ENCODE measurements around the gene HOXD1.

The HOXD1 gene

GRCh38 chr2:176159663-176160250 lies 28.7 kb upstream of the HOXD1 start:
- Mint-ChIP-seq H3K27ac (no peak overlapping the region), H3K4me1 (peaks cover 12% of the 10 kb centered on the region), H3K4me3 (no peak overlapping the region), H3K9me3 (peaks cover 7% of the 10 kb centered on the region), H3K36me3 (ENCODE audit: low read depth) (no peaks in the 10 kb centered on the region), H3K27me3 (peaks cover 86% of the 10 kb centered on the region)
- DNase-seq (no peak), ATAC-seq (no peak)

DNA sequence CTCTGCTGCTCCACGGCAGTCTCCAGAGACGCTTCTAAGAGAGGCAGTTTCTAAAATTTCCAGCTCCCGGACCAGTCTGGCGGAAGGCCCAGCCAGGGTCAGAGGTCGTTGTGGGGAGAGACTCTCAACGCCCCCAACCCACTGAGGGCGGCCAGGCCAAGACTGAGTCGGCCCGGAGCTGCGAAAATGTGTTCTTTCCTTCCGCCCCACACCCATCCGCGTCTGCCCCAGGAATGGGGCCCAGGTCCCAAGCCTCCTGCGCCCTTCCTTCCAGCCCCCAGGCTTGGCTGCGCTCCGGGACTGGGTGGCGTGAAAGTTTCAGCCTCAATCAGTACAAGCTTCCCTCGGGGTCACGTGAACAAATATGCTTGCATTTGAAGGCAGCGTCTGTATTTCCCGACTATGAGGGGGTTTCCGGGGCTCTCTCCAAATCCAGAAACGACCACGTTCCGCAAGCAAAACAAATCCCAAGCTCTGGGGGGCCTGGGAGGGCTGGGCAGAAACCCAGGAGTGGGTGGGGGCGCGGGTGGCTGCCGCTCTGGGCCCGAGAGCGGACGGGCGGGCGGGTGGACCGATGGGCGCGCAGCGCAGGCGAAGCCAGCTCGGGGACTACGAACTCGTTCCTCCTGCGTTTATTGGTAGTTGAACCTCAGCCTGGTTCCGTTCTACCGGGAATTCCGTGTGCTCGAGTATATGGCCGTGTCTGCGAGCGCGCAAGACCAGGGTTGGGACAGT lies 28.1 kb upstream of the HOXD1 start:
- no peak overlapping the region for H3K27ac Mint-ChIP-seq
- ATAC-seq (no peak), DNase-seq (no peak)
- H3K36me3 Mint-ChIP-seq (ENCODE audit: low read depth), result no peaks in the 10 kb centered on the region
- peaks cover 12% of the 10 kb centered on the region for H3K4me1 Mint-ChIP-seq
- H3K4me3 Mint-ChIP-seq, result no peak overlapping the region
- H3K9me3 Mint-ChIP-seq, result peaks cover 7% of the 10 kb centered on the region
- H3K27me3 Mint-ChIP-seq, result peaks cover 88% of the 10 kb centered on the region

DNA sequence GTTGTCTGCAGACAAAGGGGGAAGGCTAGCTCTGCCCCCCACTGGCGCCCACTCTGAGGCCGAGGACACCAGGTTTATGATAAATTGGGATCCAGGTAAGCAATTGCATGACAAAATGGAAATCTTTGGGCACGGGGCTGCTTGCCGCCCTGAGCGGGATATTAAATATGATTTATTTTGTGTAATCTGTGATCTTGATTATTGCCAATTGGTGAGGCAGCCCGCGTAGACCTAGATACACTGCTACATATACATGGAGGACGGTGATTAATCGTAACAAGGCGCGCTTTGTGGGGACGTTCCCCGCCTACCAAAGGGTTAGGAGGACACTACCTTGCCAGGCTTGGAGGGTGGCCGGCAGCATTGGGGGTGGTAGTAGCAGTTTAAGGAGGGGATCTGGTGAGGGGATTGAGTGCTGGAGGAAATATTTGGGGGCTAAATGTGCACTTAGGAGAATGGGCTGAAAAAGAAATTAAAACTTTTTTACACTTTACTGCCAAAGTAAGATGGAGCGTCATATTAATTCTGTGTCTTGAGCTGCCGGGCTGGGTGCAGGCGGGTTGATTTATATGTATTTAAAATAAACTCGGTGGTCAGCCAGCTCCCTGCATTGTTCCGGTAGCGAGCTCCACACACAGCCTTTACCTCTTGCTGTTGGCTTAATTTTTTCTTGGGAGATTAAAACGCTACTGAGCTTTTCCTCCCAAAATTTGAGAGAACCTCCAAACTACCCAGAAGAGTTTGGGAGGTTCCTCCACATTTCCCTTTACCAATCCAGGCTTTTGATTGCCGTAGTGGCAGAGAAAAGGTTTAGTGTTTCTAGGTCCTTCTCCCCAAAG lies 27.3 kb upstream of the HOXD1 start:
- Mint-ChIP-seq H3K27ac (no peak overlapping the region), H3K4me3 (no peak overlapping the region), H3K36me3 (ENCODE audit: low read depth) (no peaks in the 10 kb centered on the region), H3K27me3 (peaks cover 88% of the 10 kb centered on the region), H3K9me3 (peaks cover 7% of the 10 kb centered on the region), H3K4me1 (peaks cover 12% of the 10 kb centered on the region)
- no peak for DNase-seq
- no peak for ATAC-seq

GRCh38 chr2:176161825-176162626 lies 26.4 kb upstream of the HOXD1 start:
- DNase-seq, result no peak

GRCh38 chr2:176162911-176163671 lies 25.4 kb upstream of the HOXD1 start:
- no peak overlapping the region for H3K4me3 Mint-ChIP-seq
- peaks cover 6% of the 10 kb centered on the region for H3K4me1 Mint-ChIP-seq
- no peak for ATAC-seq
- H3K27ac Mint-ChIP-seq, result no peak overlapping the region
- peaks cover 91% of the 10 kb centered on the region for H3K27me3 Mint-ChIP-seq
- no peak for DNase-seq
- no peaks in the 10 kb centered on the region for H3K36me3 Mint-ChIP-seq (ENCODE audit: low read depth)
- H3K9me3 Mint-ChIP-seq, result peaks cover 7% of the 10 kb centered on the region

More at GRCh38 chr2:176161825-176162626, 26.4 kb upstream of the HOXD1 start:
- Mint-ChIP-seq H3K27ac (no peak overlapping the region), H3K9me3 (peaks cover 7% of the 10 kb centered on the region), H3K27me3 (peaks cover 88% of the 10 kb centered on the region), H3K4me1 (peaks cover 12% of the 10 kb centered on the region), H3K4me3 (no peak overlapping the region), H3K36me3 (ENCODE audit: low read depth) (no peaks in the 10 kb centered on the region)
- ATAC-seq, result no peak

GRCh38 chr2:176163672-176164056 lies 24.8 kb upstream of the HOXD1 start:
- H3K9me3 Mint-ChIP-seq, result peaks cover 7% of the 10 kb centered on the region
- H3K27me3 Mint-ChIP-seq, result peaks cover 87% of the 10 kb centered on the region
- no peak overlapping the region for H3K27ac Mint-ChIP-seq
- no peak for DNase-seq
- H3K36me3 Mint-ChIP-seq (ENCODE audit: low read depth), result no peaks in the 10 kb centered on the region
- H3K4me1 Mint-ChIP-seq, result peaks cover 2% of the 10 kb centered on the region
- ATAC-seq, result no peak
- H3K4me3 Mint-ChIP-seq, result no peak overlapping the region

- H3K4me1 Mint-ChIP-seq, result peaks cover 2% of the 10 kb centered on the region
- peaks cover 85% of the 10 kb centered on the region for H3K27me3 Mint-ChIP-seq
- H3K36me3 Mint-ChIP-seq (ENCODE audit: low read depth), result no peaks in the 10 kb centered on the region
- peaks cover 7% of the 10 kb centered on the region for H3K9me3 Mint-ChIP-seq
- DNase-seq, result no peak
- no peak for ATAC-seq
- H3K4me3 Mint-ChIP-seq, result no peak overlapping the region
- H3K27ac Mint-ChIP-seq, result peak overlapping the region; percentile 1
Observed at GRCh38 chr2:176164201-176164600, 24.3 kb upstream of the HOXD1 start.

- Mint-ChIP-seq H3K9me3 (peaks cover 7% of the 10 kb centered on the region), H3K4me3 (no peak overlapping the region)
Observed at GRCh38 chr2:176164611-176165369, 23.7 kb upstream of the HOXD1 start.

DNA sequence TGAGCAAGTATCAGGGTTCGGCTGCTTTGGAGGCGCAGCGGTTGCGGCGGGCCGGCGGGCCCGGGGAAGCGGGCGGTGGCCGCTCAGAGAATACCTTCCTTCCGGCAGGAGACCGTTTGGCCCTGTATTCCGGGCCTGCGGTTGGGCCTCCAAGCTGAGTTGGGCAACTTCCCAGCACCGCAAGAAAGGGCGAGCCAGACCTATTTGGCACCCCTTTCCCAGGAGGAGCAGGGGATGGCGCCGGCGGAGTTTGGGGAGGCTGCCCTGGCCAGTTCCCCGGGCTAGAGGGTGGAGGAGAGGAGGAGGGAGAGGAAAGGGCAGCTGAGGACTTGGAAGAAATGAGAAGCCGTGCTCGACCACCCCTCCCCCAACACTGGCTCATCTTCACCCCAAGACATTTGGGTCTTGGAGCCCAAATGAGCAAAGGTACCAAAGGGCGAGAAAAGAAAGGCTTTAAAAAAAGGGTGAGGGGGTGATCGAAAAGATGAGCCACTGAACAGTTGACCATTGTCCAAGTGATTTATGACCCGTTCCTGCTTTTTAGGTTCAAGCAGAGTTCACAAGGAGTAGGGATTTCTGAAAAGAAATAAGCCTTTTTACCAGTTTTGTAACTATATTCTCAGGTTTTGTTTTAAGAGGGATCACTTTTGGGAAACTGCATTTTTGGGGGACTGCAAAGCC lies 23.0 kb upstream of the HOXD1 start:
- no peaks in the 10 kb centered on the region for H3K4me1 Mint-ChIP-seq
- H3K36me3 Mint-ChIP-seq (ENCODE audit: low read depth), result no peaks in the 10 kb centered on the region
- DNase-seq (no peak), ATAC-seq (no peak)
- H3K27ac Mint-ChIP-seq, result no peak overlapping the region
- H3K9me3 Mint-ChIP-seq, result peaks cover 7% of the 10 kb centered on the region
- H3K27me3 Mint-ChIP-seq, result peaks cover 83% of the 10 kb centered on the region
- no peak overlapping the region for H3K4me3 Mint-ChIP-seq

More at GRCh38 chr2:176164611-176165369, 23.7 kb upstream of the HOXD1 start:
- H3K27me3 Mint-ChIP-seq, result peaks cover 84% of the 10 kb centered on the region
- H3K4me1 Mint-ChIP-seq, result no peaks in the 10 kb centered on the region
- H3K36me3 Mint-ChIP-seq (ENCODE audit: low read depth), result no peaks in the 10 kb centered on the region
- no peak for DNase-seq
- no peak for ATAC-seq
- H3K27ac Mint-ChIP-seq, result no peak overlapping the region

GRCh38 chr2:176166272-176166671 lies 22.2 kb upstream of the HOXD1 start:
- H3K4me1 Mint-ChIP-seq, result no peaks in the 10 kb centered on the region
- peaks cover 83% of the 10 kb centered on the region for H3K27me3 Mint-ChIP-seq
- no peak overlapping the region for H3K4me3 Mint-ChIP-seq
- ATAC-seq (no peak), DNase-seq (no peak)
- peaks cover 7% of the 10 kb centered on the region for H3K9me3 Mint-ChIP-seq
- H3K27ac Mint-ChIP-seq, result no peak overlapping the region
- no peaks in the 10 kb centered on the region for H3K36me3 Mint-ChIP-seq (ENCODE audit: low read depth)

DNA sequence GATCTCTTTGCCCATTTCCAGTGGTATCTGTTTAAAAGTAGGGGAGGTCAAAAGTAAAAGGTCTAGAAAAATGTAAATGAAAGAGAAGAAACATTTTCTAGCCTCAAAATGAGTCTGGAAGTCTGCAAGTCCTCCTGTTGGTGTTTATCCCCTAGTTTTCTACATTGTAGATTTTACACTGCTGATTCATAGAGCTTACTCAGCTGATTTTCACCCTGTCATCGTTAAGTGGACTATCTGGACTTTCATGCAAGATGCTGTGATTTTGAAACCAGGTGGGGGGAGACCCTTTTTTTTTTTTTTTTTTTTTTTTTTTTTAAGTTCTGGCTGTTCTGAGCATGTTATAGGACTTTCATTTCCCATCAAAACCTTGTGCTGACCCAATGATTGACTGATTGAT lies 21.1 kb upstream of the HOXD1 start:
- no peak for DNase-seq
- ATAC-seq, result no peak
- no peaks in the 10 kb centered on the region for H3K4me1 Mint-ChIP-seq
- no peak overlapping the region for H3K27ac Mint-ChIP-seq
- H3K9me3 Mint-ChIP-seq, result peaks cover 7% of the 10 kb centered on the region
- H3K27me3 Mint-ChIP-seq, result peaks cover 80% of the 10 kb centered on the region
- H3K36me3 Mint-ChIP-seq (ENCODE audit: low read depth), result no peaks in the 10 kb centered on the region
- no peak overlapping the region for H3K4me3 Mint-ChIP-seq

GRCh38 chr2:176169181-176169580 lies 19.3 kb upstream of the HOXD1 start:
- peaks cover 2% of the 10 kb centered on the region for H3K36me3 Mint-ChIP-seq (ENCODE audit: low read depth)
- ATAC-seq, result no peak
- H3K4me3 Mint-ChIP-seq, result no peak overlapping the region

DNA sequence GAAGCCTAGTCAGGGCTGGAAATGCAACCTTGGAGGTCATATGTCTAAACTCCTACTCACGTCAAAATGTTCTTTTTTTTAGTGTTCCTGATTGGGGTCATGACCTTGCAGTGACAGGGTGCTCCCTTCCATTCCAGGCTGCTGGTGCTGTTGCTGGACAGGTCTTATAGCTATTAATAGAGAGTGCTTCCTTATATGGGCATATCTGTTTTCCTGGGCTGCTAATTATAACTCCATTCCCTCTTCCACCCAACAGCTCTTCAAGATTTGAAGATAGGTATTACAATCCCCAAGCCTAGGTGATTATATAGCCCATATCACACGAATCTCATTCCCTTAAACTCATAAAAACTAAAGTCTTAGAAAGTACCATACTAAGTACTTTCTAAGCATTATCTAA lies 18.8 kb upstream of the HOXD1 start:
- Mint-ChIP-seq H3K27me3 (peaks cover 81% of the 10 kb centered on the region), H3K36me3 (ENCODE audit: low read depth) (peaks cover 2% of the 10 kb centered on the region), H3K9me3 (no peaks in the 10 kb centered on the region), H3K4me1 (peaks cover 13% of the 10 kb centered on the region), H3K4me3 (no peak overlapping the region), H3K27ac (no peak overlapping the region)
- DNase-seq, result no peak
- no peak for ATAC-seq

More at GRCh38 chr2:176169181-176169580, 19.3 kb upstream of the HOXD1 start:
- Mint-ChIP-seq H3K9me3 (peaks cover under 1% of the 10 kb centered on the region), H3K4me1 (peaks cover 9% of the 10 kb centered on the region), H3K27ac (no peak overlapping the region), H3K27me3 (peaks cover 82% of the 10 kb centered on the region)
- DNase-seq, result no peak
